Suprapubic skin (tissue), 4 donors: Measurements from ENCODE around the gene MATCAP1.

ENCODE experiments used
- CTCF ChIP-seq, 2 donors: fragments of 200-600 bp in 1 of 2; fragments of 450-650 bp in 1 of 2; sonication (generic) in 1 of 2; IDR thresholded peaks; one replicate each; pipeline ENCODE4 v1.5.1; 2016 to 2019; ENCODE audit warnings: antibody characterized with exemption in 2 of 2, mild to moderate bottlenecking in 1 of 2, moderate library complexity in 1 of 2
- EP300 ChIP-seq: sonication (generic); formaldehyde crosslinking; IDR thresholded peaks from one replicate; pipeline ENCODE4 v1.6.1; 2017; ENCODE audit warnings: antibody characterized with exemption
- POLR2A ChIP-seq, 2 donors: fragments of 450-650 bp; IDR thresholded peaks; one replicate each; pipeline ENCODE4 v1.6.1; 2017; ENCODE audit warnings: antibody characterized with exemption in 2 of 2, mild to moderate bottlenecking in 2 of 2, moderate library complexity in 2 of 2
- POLR2AphosphoS5 ChIP-seq, 3 donors: sonication (generic); formaldehyde crosslinking; IDR thresholded peaks; one replicate each; pipeline ENCODE4 v1.6.1; 2017; ENCODE audit warnings: antibody characterized with exemption in 3 of 3

GRCh38 chr16:67184995-67185650 is 1.4 kb upstream of the MATCAP1 start:
- peak in 1 of 3 donors; percentile 13 for TF ChIP-seq POLR2AphosphoS5 (IDR thresholded peaks at IDR 0.05)
- no peak for TF ChIP-seq POLR2A (IDR thresholded peaks at IDR 0.05)
- TF ChIP-seq CTCF (IDR thresholded peaks at IDR 0.05) = peak; percentile 64 to 77
- TF ChIP-seq EP300 = no peak
